Prostate gland (tissue), 2 donors: ENCODE measurements around the gene EARS2. TPM values are rescaled to one million over a fixed set of nuclear protein-coding genes. Genes with fewer than 3 reads are reported as not detected.
A peak's percentile ranks its signal among the peaks of the same experiment; 100 is the strongest.

ENCODE experiments used
- DNase-seq: peaks from one replicate; pipeline ENCODE4 v3.0.0-alpha.2; 2019; ENCODE audit warnings: low spot score
- H3K27ac ChIP-seq, 2 donors: fragments of 200-600 bp; sonication (generic); 2 replicates each; pipeline ENCODE4 v1.5.1; 2017 to 2019
- H3K27me3 ChIP-seq: fragments of 200-600 bp; sonication (generic); replicated peaks from 2 replicates; pipeline ENCODE4 v1.5.1; 2019; ENCODE audit not compliant: insufficient read depth
- H3K36me3 ChIP-seq, 2 donors: fragments of 200-600 bp; sonication (generic); 1 replicate in 1 of 2; 2 replicates in 1 of 2; pipeline versions ENCODE4 v1.5.1 to v1.8.1; 2017 to 2019
- H3K4me1 ChIP-seq: fragments of 200-600 bp; sonication (generic); replicated peaks from 2 replicates; pipeline ENCODE4 v1.5.1; 2019
- H3K4me3 ChIP-seq, 2 donors: fragments of 200-600 bp; sonication (generic); 2 replicates each; pipeline ENCODE4 v1.5.1; 2017 to 2019
- H3K9me3 ChIP-seq: fragments of 200-600 bp; sonication (generic); 2 replicates; pipeline ENCODE4 v1.5.1; 2017
- CTCF ChIP-seq, 4 experiments: fragments of 200-600 bp in 2 of 4; fragments of 450-650 bp in 2 of 4; sonication (generic) in 2 of 4; IDR thresholded peaks; 1 replicate in 3 of 4; 2 replicates in 1 of 4; pipeline ENCODE4 v1.5.1; 2016 to 2019; ENCODE audit warnings: antibody characterized with exemption in 4 of 4, mild to moderate bottlenecking in 2 of 4, moderate library complexity in 2 of 4
- POLR2A ChIP-seq: fragments of 450-650 bp; IDR thresholded peaks from one replicate; pipeline ENCODE4 v1.6.1; 2016; ENCODE audit warnings: antibody characterized with exemption, mild to moderate bottlenecking
- POLR2AphosphoS5 ChIP-seq: sonication (generic); formaldehyde crosslinking; IDR thresholded peaks from one replicate; pipeline ENCODE4 v1.6.1; 2017; ENCODE audit warnings: antibody characterized with exemption
- WGBS: methylation state at CpG from one replicate; pipeline ENCODE4 v1.1.5; 2018; 5-methylcytosine and 5-hydroxymethylcytosine counted together
- intact Hi-C: fragments of 100-400 bp; cut with DNase I; formaldehyde crosslinking; loops from one replicate; pipeline ENCODE4 v1.14.2; 2022
- total RNA-seq, 2 donors: library from RNA; depleted of rRNA; stranded (reverse); fragments of >200 nt; gene quantifications; one replicate each; pipeline ENCODE4 v1.1.0, GENCODE V29; 2016

The EARS2 gene
- total RNA-seq, 2 donors from 2014 or later, result 40.3 to 60.2 TPM

- Histone ChIP-seq H3K4me1 (peaks cover 7% of the 10 kb centered on the region), H3K9me3 (no peaks in the 10 kb centered on the region), H3K36me3 (no peaks in the 10 kb centered on the region), H3K4me3 (peak overlapping the region; percentile 80 to 97), H3K27ac (peak overlapping the region; percentile 83 to 86), H3K27me3 (no peaks in the 10 kb centered on the region)
- no peak for DNase-seq
- TF ChIP-seq CTCF (IDR thresholded peaks at IDR 0.05) (no peak), POLR2A (no peak), POLR2AphosphoS5 (no peak)
- intact Hi-C loops, result loop anchor here (5.0 kb wide), 1 partner anchor 48 kb away; the partner anchor contains the start of genes EARS2 and UBFD1
- 2% methylated on average over 5 of the region's 5 CpGs for WGBS
These were observed 47.8 kb downstream of the EARS2 start for GRCh38 chr16:23509441-23509754.

- no peaks in the 10 kb centered on the region for H3K9me3 ChIP-seq
- DNase-seq, result no peak
- H3K4me1 ChIP-seq, result peaks cover 7% of the 10 kb centered on the region
- H3K4me3 ChIP-seq, result peak overlapping the region; percentile 80 to 97
- no peaks in the 10 kb centered on the region for H3K36me3 ChIP-seq
- intact Hi-C loops, result loop anchor here (5.0 kb wide), 1 partner anchor 48 kb away; the partner anchor contains the start of genes EARS2 and UBFD1
- H3K27me3 ChIP-seq, result no peaks in the 10 kb centered on the region
- peak overlapping the region; percentile 83 to 86 for H3K27ac ChIP-seq
- 9% methylated on average over 28 of the region's 28 CpGs for WGBS
- TF ChIP-seq CTCF (IDR thresholded peaks at IDR 0.05) (no peak), POLR2A (no peak), POLR2AphosphoS5 (peak; percentile 3)
These were observed 48.3 kb downstream of the EARS2 start for GRCh38 chr16:23508589-23509440.

- H3K4me1 ChIP-seq, result peaks cover 7% of the 10 kb centered on the region
These were observed 50.5 kb downstream of the EARS2 start for GRCh38 chr16:23506606-23506994.

GRCh38 chr16:23505671-23506605 lies 51.2 kb downstream of the EARS2 start:
- no peak overlapping the region for H3K27ac ChIP-seq
- H3K27me3 ChIP-seq, result no peaks in the 10 kb centered on the region
- H3K36me3 ChIP-seq, result no peaks in the 10 kb centered on the region
- no peaks in the 10 kb centered on the region for H3K9me3 ChIP-seq
- H3K4me1 ChIP-seq, result peaks cover 7% of the 10 kb centered on the region
- no peak overlapping the region for H3K4me3 ChIP-seq
- TF ChIP-seq CTCF (IDR thresholded peaks at IDR 0.05), result no peak
- 78% methylated on average over 7 of the region's 7 CpGs for WGBS
- no peak for DNase-seq
- intact Hi-C loops, result loop anchor here (5.0 kb wide), 1 partner anchor 51 kb away; the partner anchor contains the start of genes EARS2 and UBFD1

More at GRCh38 chr16:23506606-23506994, 50.5 kb downstream of the EARS2 start:
- Histone ChIP-seq H3K36me3 (no peaks in the 10 kb centered on the region), H3K4me3 (no peak overlapping the region), H3K27ac (no peak overlapping the region), H3K9me3 (no peaks in the 10 kb centered on the region), H3K27me3 (no peaks in the 10 kb centered on the region)
- WGBS, result 94% methylated on average over 8 of the region's 8 CpGs
- no peak for TF ChIP-seq CTCF (IDR thresholded peaks at IDR 0.05)
- no peak for TF ChIP-seq POLR2A
- no peak for TF ChIP-seq POLR2AphosphoS5
- intact Hi-C loops, result loop anchor here (5.0 kb wide), 1 partner anchor 51 kb away; the partner anchor contains the start of genes EARS2 and UBFD1
- no peak for DNase-seq
